Measurements from ENCODE around the gene CPNE8. TPM values are rescaled to one million over a fixed set of nuclear protein-coding genes. Genes with fewer than 3 reads are reported as not detected.

CPNE8 gene
- total and polyA plus RNA-seq, 2 donors (not counting 1 experiment from before 2014, with no cell fraction given): 1.5 to 1.6 TPM

- no peak for DNase-seq
- no peaks in the 10 kb centered on the region for H3K4me1 Mint-ChIP-seq
- no CpG with 5 or more reads among the region's 3 CpGs for WGBS (ENCODE audit: insufficient coverage)
- CTCF ChIA-PET: no interaction called here
- no peak overlapping the region for H3K4me3 Mint-ChIP-seq
- Histone ChIP-seq H2AFZ (ENCODE audit: insufficient read depth, low read depth, low read length, poor library complexity, severe bottlenecking) (no peak overlapping the region), H3K27ac (ENCODE audit: low read length in 2 of 2) (no peak overlapping the region), H3K9me3 (ENCODE audit: control extremely low read depth in 1 of 3, control insufficient read depth in 2 of 3, insufficient read depth in 1 of 3, low read length in 2 of 3) (no peaks in the 10 kb centered on the region), H3K4me2 (replicated peaks; ENCODE audit: low read depth, low read length, poor library complexity, severe bottlenecking) (no peak overlapping the region), H3K9ac (ENCODE audit: low read length) (no peak overlapping the region), H3K27me3 (replicated peaks in 1 of 4; ENCODE audit: control extremely low read depth in 1 of 4, control insufficient read depth in 3 of 4, insufficient read depth in 4 of 4, low read length in 3 of 4) (no peaks in the 10 kb centered on the region), H3K79me2 (ENCODE audit: control insufficient read depth, insufficient read depth, low read length) (no peaks in the 10 kb centered on the region), H3K4me3 (ENCODE audit: control extremely low read depth in 1 of 5, extremely low read depth in 1 of 5, insufficient read depth in 1 of 5, low read depth in 2 of 5, low read length in 4 of 5) (no peak overlapping the region), H4K20me1 (ENCODE audit: control insufficient read depth, insufficient read depth, low read length, poor library complexity, severe bottlenecking) (no peaks in the 10 kb centered on the region), H3K36me3 (replicated peaks in 1 of 2; ENCODE audit: control extremely low read depth in 1 of 2, control insufficient read depth in 1 of 2, extremely low read depth in 1 of 2, insufficient read depth in 2 of 2, low read length in 1 of 2) (no peaks in the 10 kb centered on the region), H3K4me1 (ENCODE audit: control insufficient read depth in 2 of 2, insufficient read depth in 2 of 2, low read length in 2 of 2) (no peaks in the 10 kb centered on the region)
- H3K9me3 Mint-ChIP-seq (ENCODE audit: insufficient read depth): no peaks in the 10 kb centered on the region
- H3K27ac Mint-ChIP-seq: no peak overlapping the region
- TF ChIP-seq CTCF (IDR thresholded peaks at IDR 0.05) (no peak), EZH2 (IDR thresholded peaks at IDR 0.05; ENCODE audit: borderline replicate concordance, insufficient read depth, low read depth, low read length, poor library complexity, severe bottlenecking) (no peak)
- POLR2A ChIA-PET: no interaction called here
- ATAC-seq (ENCODE audit: low read depth): no peak
- no peaks in the 10 kb centered on the region for H3K27me3 Mint-ChIP-seq
- intact Hi-C loops (cut with micrococcal nuclease): no loop called here
Measured at GRCh38 chr12:38761636-38762342, 143.6 kb downstream of the CPNE8 start.

- H3K4me2 ChIP-seq (replicated peaks; ENCODE audit: low read depth, low read length, poor library complexity, severe bottlenecking): no peak overlapping the region
- DNase-seq (no peak), ATAC-seq (ENCODE audit: low read depth) (no peak)
- no peak overlapping the region for H3K27ac Mint-ChIP-seq
- H4K20me1 ChIP-seq (ENCODE audit: control insufficient read depth, insufficient read depth, low read length, poor library complexity, severe bottlenecking): no peaks in the 10 kb centered on the region
- H3K27ac ChIP-seq (ENCODE audit: low read length in 2 of 2): no peak overlapping the region
- H3K27me3 Mint-ChIP-seq: no peaks in the 10 kb centered on the region
- H2AFZ ChIP-seq (ENCODE audit: insufficient read depth, low read depth, low read length, poor library complexity, severe bottlenecking): no peak overlapping the region
- H3K4me1 ChIP-seq (ENCODE audit: control insufficient read depth in 2 of 2, insufficient read depth in 2 of 2, low read length in 2 of 2): no peaks in the 10 kb centered on the region
- no peaks in the 10 kb centered on the region for H3K9me3 Mint-ChIP-seq (ENCODE audit: insufficient read depth)
- TF ChIP-seq EZH2 (IDR thresholded peaks at IDR 0.05; ENCODE audit: borderline replicate concordance, insufficient read depth, low read depth, low read length, poor library complexity, severe bottlenecking): no peak
- TF ChIP-seq CTCF (IDR thresholded peaks at IDR 0.05): no peak
- H3K79me2 ChIP-seq (ENCODE audit: control insufficient read depth, insufficient read depth, low read length): no peaks in the 10 kb centered on the region
- H3K9ac ChIP-seq (ENCODE audit: low read length): no peak overlapping the region
- no peaks in the 10 kb centered on the region for H3K27me3 ChIP-seq (replicated peaks in 1 of 4; ENCODE audit: control extremely low read depth in 1 of 4, control insufficient read depth in 3 of 4, insufficient read depth in 4 of 4, low read length in 3 of 4)
- H3K4me3 Mint-ChIP-seq: no peak overlapping the region
- no peaks in the 10 kb centered on the region for H3K36me3 ChIP-seq (replicated peaks in 1 of 2; ENCODE audit: control extremely low read depth in 1 of 2, control insufficient read depth in 1 of 2, extremely low read depth in 1 of 2, insufficient read depth in 2 of 2, low read length in 1 of 2)
- no peak overlapping the region for H3K4me3 ChIP-seq (ENCODE audit: control extremely low read depth in 1 of 5, extremely low read depth in 1 of 5, insufficient read depth in 1 of 5, low read depth in 2 of 5, low read length in 4 of 5)
- ChIA-PET POLR2A (no interaction called here), CTCF (no interaction called here)
- no peaks in the 10 kb centered on the region for H3K4me1 Mint-ChIP-seq
- H3K9me3 ChIP-seq (ENCODE audit: control extremely low read depth in 1 of 3, control insufficient read depth in 2 of 3, insufficient read depth in 1 of 3, low read length in 2 of 3): no peaks in the 10 kb centered on the region
- WGBS (ENCODE audit: insufficient coverage): no CpG with 5 or more reads among the region's 1 CpG
- intact Hi-C loops (cut with micrococcal nuclease): no loop called here
Measured at GRCh38 chr12:38761111-38761510, 144.3 kb downstream of the CPNE8 start.

All from B cell (primary cell).